Measurements from ENCODE around the gene CNTN4.

The CNTN4 gene

DNA sequence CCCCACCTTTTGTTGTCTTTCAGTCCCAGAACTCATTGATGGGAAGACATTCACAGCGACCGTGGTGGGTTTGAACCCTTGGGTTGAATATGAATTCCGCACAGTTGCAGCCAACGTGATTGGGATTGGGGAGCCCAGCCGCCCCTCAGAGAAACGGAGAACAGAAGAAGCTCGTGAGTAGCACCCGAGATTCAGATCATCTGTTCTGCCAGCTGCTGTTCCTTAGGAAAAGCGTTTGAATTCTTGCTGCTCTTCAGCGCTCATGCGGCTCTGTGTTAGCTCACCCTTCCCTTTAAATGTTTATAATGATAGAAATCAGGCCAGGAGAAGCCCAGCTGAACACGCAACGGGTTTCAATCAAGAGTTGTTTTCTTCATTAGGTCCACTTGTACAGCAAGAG, 938.5 kb downstream of the CNTN4 start:
- no peak for DNase-seq (ENCODE audit: low read depth, low spot score)

GRCh38 chr3:3038201-3038991, 939.7 kb downstream of the CNTN4 start:
- DNase-seq (ENCODE audit: low read depth, low spot score): no peak

GRCh38 chr3:3053974-3054373, 955.3 kb downstream of the CNTN4 start:
- DNase-seq (ENCODE audit: low read depth, low spot score): no peak

- DNase-seq (ENCODE audit: low read depth, low spot score): no peak
Measured at GRCh38 chr3:3059645-3060044, 961.0 kb downstream of the CNTN4 start.

DNA sequence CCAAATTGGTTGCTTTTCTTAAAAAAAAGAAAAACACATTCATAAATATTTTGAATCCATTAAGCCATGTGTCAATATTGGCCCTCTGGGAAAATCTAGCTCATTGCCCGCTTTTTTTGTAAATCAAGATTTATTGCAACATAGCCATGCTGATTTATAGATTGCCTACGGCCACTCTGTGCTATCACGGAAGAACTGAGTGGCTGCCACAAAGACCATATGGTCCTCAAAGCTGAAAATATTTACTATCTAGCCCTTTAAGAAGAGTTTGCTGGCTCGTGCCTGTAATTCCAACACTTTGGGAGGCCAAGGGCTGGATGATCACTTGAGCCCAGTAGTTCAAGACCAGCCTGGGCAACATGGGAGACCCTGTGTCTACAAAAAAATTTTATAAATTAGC, 965.6 kb downstream of the CNTN4 start:
- no peak for DNase-seq (ENCODE audit: low read depth, low spot score)

DNA sequence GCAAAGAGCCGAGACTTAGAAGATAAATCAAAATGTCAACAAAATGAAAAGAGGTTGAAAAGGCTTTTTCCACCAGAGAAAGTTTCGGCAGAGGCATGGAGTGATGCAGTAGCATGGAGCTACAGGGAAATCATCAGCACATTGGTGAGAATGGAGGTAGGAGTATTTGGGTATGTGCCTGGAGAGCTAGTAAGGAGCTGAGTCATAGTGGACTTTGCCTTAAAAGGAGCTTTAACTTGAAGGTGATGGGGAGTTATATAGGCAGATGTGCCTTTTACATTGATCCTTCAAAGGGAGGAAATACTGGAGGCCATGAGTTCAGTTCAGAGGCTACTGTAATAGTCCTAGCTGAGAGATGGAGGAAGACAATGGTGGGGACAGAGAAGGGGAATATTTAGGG, 967.2 kb downstream of the CNTN4 start:
- DNase-seq (ENCODE audit: low read depth, low spot score): no peak

- DNase-seq (ENCODE audit: low read depth, low spot score): no peak
Measured at GRCh38 chr3:3066378-3066777, 967.7 kb downstream of the CNTN4 start.

GRCh38 chr3:3066910-3067309, 968.2 kb downstream of the CNTN4 start:
- no peak for DNase-seq (ENCODE audit: low read depth, low spot score)

DNA sequence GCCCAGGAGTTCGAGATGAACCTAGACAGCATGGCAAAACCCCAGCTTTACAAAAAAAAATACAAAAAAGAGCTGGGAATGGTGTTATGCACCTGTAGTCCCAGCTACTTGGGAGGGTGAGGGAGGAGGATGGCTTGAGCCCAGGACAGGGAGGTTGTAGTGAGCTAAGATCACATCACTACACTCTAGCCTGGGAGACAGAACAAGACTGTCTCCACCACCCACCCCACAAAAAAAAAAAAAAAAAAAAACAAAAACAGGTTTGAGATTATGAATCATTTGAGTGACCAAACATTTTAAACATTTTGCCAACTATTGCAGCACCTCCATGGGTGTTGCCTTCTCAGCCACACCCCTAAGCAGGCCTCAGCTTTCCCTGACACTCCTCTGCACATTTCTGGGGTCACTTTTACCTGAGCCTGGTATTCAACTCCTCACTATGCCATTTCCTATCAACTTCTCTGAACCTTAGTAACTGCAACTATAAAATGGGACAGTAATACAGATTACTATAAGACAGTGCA, 969.8 kb downstream of the CNTN4 start:
- DNase-seq (ENCODE audit: low read depth, low spot score): no peak

DNA sequence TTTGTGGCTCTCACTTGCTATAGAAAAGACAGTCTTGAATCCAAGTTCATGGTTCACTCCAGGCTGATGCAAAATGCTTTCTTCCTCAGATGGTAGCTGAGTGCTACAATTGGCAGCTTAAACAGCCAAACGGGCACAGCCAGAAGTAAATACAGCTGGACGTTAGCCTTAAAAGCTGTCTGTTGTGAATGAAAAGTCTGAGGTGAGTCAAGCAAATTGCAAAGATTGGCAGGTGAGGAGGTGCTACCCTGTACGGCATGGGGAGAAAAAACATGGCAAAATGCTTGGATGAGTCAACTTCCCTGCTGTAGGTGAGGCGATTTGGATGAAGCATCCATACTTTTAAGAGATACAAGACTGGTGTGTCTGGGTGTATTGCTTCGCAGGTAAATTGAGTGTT, 971.1 kb downstream of the CNTN4 start:
- DNase-seq (ENCODE audit: low read depth, low spot score): no peak

DNA sequence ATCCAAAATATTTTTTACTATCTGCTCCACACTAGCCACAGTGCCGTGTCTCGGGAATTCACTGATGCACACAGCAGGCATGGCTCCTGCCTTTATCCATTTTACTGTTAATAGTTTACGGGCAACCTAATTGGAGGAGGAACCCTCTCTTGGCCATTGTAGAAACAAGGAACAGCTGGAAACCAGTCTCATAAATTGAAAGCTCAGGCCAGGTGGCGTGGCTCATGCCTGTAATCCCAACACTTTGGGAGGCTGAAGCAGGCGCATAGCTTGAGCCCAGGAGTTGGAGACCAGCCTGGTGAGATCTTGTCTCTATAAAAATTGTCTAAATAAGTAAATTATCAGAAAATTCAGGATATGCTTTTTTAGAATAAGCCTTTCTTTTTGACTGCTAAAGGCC, 972.5 kb downstream of the CNTN4 start:
- no peak for DNase-seq (ENCODE audit: low read depth, low spot score)

DNA sequence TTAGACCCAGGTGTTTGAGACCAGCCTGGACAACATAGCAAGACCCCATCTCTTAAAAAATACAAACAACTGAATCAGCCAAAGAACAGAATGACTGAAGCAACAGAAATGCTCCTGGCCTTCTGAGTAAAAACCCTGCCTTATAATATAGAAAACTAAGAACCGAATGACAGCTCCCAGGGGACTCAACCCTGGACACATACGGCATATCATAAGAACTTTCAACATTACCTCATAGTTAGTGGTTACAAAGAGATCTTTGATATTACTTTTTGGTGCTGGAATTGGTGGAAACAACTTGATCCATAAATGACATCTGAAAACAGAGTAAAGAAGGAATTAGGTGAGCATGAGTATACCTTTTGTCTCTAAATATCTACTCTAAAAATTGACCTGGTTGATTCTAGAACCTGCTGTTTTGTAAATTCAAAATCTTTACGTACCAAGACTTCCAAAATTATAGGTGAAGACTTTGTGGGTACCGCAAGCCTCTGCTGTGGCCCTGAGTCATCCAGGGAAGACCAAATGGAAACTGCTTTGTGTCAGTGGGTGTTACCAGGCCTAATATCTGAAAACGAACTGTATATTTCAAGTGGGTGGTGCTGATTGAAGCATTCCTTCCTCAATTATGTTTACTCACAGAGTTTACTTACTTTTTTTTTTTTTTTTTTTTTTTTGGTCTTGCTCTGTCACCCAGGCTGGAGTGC, 976.0 kb downstream of the CNTN4 start:
- no peak for DNase-seq (ENCODE audit: low read depth, low spot score)

- DNase-seq (ENCODE audit: low read depth, low spot score): no peak
Measured at GRCh38 chr3:3080309-3080708, 981.6 kb downstream of the CNTN4 start.

DNA sequence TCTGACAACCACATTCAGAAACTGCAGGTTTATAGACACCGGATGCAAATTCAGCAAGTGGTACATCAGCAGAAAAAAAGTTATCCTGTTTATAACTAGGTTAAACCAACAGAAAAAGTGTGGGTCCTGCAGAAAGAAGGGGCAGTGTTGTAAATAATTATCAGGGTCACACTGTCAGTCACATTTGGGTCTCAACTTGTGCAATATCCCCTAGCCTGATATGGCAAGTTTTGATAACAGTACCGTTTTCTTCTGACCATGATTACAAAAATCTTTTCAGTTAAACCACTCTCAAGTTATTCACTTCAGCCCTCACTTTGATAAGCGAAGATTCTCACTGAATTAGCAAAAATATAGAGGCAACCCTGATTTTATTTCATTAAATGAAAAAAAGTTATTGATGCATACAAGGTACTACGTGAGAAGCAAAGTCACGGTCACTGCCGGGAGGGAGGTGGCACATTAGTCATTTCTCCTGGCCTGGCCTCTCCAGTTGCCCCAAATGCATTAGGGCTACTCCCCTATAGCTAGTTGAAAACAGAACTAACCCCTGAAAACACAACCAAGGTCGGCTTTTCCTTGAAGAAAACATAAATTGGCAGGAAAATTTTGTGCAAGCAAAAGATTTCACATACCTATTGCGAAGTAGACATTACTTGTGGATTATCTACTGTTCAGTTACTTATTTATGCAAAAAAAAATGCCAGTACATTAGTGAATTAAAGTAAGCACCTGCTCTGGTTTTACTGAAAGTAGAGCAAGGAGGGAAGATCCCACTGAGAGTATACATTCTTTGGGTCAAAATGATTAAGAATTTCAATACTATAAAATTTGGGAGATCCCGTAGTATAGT, 982.9 kb downstream of the CNTN4 start:
- DNase-seq (ENCODE audit: low read depth, low spot score): no peak

GRCh38 chr3:3082234-3082924, 983.7 kb downstream of the CNTN4 start:
- no peak for DNase-seq (ENCODE audit: low read depth, low spot score)

DNA sequence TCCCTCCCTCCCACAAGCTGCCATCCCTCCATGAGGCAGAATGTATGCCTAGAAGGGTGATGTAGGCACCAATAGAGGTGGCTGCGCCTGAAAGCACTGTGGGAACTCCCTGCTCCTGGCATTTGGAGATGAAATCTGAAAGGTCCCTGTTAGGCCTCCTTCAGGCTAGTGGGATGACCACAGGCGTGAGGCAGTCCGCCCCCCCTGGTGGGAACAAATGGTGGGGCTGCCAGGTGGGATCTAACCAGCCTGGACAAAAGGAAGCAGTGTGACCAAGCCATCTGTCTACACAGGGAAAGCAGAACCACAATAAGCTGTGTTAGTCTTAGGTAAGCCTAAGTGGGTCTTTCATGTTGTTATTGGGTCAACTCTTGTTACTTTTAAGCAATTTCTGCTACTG, 986.2 kb downstream of the CNTN4 start:
- no peak for DNase-seq (ENCODE audit: low read depth, low spot score)

DNA sequence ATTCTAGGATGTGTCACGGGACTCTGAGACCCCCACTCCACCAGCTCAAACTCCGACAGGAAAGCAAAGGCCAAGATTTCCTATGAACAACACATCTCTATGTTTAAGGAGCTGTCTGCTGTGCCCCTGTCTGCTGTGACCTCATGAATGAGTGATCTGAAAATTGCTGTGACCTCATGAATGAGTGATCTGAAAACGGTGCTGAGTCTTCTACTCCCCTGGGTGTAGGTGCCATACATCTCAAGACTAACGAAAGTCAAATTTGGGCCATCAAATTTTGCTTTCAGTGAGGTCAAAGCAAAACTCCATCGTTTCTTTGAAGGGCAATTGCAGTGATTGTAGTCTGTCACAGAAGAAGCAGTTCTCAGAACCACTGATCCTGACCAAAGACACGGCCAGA, 987.1 kb downstream of the CNTN4 start:
- no peak for DNase-seq (ENCODE audit: low read depth, low spot score)

- DNase-seq (ENCODE audit: low read depth, low spot score): no peak
Measured at GRCh38 chr3:3086239-3086638, 987.6 kb downstream of the CNTN4 start.

DNA sequence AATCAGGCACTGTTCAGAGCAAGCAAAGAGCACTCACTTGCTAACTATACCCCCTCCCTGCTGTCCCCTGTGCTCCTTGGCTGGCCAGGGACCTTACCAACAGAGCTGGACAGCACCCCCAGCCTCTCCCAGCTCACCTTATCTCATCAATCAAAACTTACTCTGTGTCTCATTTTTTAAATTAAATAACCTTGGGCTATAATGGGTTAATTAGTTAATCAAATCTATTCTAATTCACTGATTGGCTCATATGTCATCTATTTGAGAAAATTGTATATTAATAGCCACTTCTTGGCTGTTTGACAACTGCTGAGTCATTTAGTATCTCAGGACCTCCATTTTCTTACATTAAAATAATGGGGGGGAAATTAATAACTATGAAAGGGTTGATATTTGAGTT, 988.6 kb downstream of the CNTN4 start:
- DNase-seq (ENCODE audit: low read depth, low spot score): no peak

DNA sequence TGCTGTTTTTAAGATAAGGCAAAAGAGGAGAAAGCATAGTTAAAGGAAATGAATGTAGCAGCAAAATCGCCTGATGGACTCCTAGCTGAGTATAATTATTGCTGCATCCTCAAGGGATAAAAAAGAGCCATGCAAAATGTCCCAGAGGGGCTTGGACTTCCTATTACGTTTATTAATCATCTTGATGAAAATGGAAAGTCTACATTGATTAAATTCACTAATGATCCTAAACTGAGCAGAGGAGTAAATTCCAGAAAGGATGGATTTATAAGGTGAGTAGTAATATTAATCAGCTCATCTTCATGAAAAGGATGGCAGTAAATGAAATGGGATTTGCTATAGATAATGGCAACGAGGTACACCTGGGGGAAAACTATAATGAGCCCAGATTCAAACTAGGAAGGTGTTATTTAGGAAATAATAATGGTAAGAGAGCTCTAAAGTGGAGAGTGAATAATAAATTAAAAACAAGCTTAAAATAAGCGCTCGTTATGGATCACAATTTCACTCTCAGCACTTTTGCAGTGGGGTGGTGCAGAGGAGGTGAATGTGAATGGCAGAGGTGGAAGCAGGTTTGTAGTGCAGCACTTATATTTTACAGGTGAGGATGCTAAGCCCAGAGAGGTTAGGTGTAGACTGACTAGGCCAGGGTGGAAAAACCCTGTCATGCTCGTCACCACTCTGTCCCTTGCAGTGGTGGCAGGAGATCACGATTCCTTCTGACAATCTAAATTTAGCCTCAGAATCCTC, 989.2 kb downstream of the CNTN4 start:
- no peak for DNase-seq (ENCODE audit: low read depth, low spot score)

- DNase-seq (ENCODE audit: low read depth, low spot score): no peak
Measured at GRCh38 chr3:3089017-3089416, 990.4 kb downstream of the CNTN4 start.
